Mucosa of descending colon (tissue), 3 donors: ENCODE measurements around the gene AKIP1. TPM values are rescaled to one million over a fixed set of nuclear protein-coding genes. Genes with fewer than 3 reads are reported as not detected.
"Not testable (repeated sequence)": the region's sequence is repeated elsewhere in the genome, so short reads cannot be mapped to it uniquely, and the experiment has no call there.

ENCODE experiments used
- ATAC-seq: fragments of 200-7000 bp; cut with Tn5 transposase; one replicate; pipeline ENCODE4 v1.9.1; 2020; ENCODE audit warnings: mild to moderate bottlenecking, moderate library complexity
- DNase-seq, 3 donors: peaks; one replicate each; pipeline ENCODE4 v3.0.0-alpha.2; 2020
- H3K36me3 ChIP-seq: fragments of 200-600 bp; one replicate; pipeline ENCODE4 v1.8.0; 2021; ENCODE audit warnings: low read depth, mild to moderate bottlenecking
- H3K4me1 ChIP-seq: fragments of 200-600 bp; one replicate; pipeline ENCODE4 v1.8.0; 2021; ENCODE audit warnings: low read depth, mild to moderate bottlenecking
- H3K4me3 ChIP-seq: fragments of 200-600 bp; one replicate; pipeline ENCODE4 v1.8.0; 2021; ENCODE audit warnings: mild to moderate bottlenecking
- H3K9me3 ChIP-seq: fragments of 200-600 bp; one replicate; pipeline ENCODE4 v1.8.0; 2021; ENCODE audit warnings: mild to moderate bottlenecking
- CTCF ChIP-seq: fragments of 200-600 bp; IDR thresholded peaks from one replicate; pipeline ENCODE4 v1.8.0; 2022; ENCODE audit warnings: antibody characterized with exemption, mild to moderate bottlenecking
- intact Hi-C, 2 donors: fragments of 100-400 bp; cut with DNase I in 1 of 2; cut with micrococcal nuclease in 1 of 2; formaldehyde crosslinking; loops; one replicate each; pipeline versions ENCODE4 v1.11.0 to v1.11.1; 2022; cut with DNase I, micrococcal nuclease
- total RNA-seq, 3 donors: library from RNA; stranded (reverse); fragmentation: NEBNext Ultra II Directional in 2 of 3; extraction: Animal tissue kit (Norgen Biotek cat#: 25700) in 2 of 3; gene quantifications; one replicate each; pipeline versions ENCODE4 v1.2.1 to v1.2.4, GENCODE V29; 2021 to 2023
- donor health status: DM: no; HTN: no; CAD: no; lungs with moderate emphysema.
- donor health status: DM: no; HTN: no; CAD: no.
- donor health status: DM: no; HTN: yes; CAD: no.

The AKIP1 gene
- total RNA-seq, 3 donors from 2014 or later, result 12.6 to 20.1 (median 17.0) TPM

- Histone ChIP-seq H3K4me3 (peak overlapping the region; percentile 74), H3K36me3 (no peaks in the 10 kb centered on the region), H3K4me1 (peaks cover 5% of the 10 kb centered on the region), H3K9me3 (no peaks in the 10 kb centered on the region)
- intact Hi-C loops, result no loop called here
- peak; percentile 81 to 89 (median 85) for DNase-seq
- no peak for TF ChIP-seq CTCF
- peak; percentile 92 for ATAC-seq
Observed at GRCh38 chr11:8870411-8871170, 40.4 kb upstream of the AKIP1 start.

- no peak for TF ChIP-seq CTCF
- Histone ChIP-seq H3K4me1 (peaks cover 5% of the 10 kb centered on the region), H3K9me3 (no peaks in the 10 kb centered on the region), H3K4me3 (peak overlapping the region; percentile 74), H3K36me3 (no peaks in the 10 kb centered on the region)
- DNase-seq (peak; percentile 47 to 62 (median 56)), ATAC-seq (peak; percentile 61)
- intact Hi-C loops, result no loop called here
Observed at GRCh38 chr11:8871171-8871775, 39.7 kb upstream of the AKIP1 start.

GRCh38 chr11:8871962-8872361 lies 39.0 kb upstream of the AKIP1 start:
- H3K4me1 ChIP-seq, result peaks cover 3% of the 10 kb centered on the region
- DNase-seq (no peak), ATAC-seq (no peak)
- no peak overlapping the region for H3K4me3 ChIP-seq
- H3K36me3 ChIP-seq, result no peaks in the 10 kb centered on the region
- no peak for TF ChIP-seq CTCF
- H3K9me3 ChIP-seq, result no peaks in the 10 kb centered on the region
- intact Hi-C loops, result no loop called here

GRCh38 chr11:8873741-8874405 lies 37.1 kb upstream of the AKIP1 start:
- intact Hi-C loops, result no loop called here
- DNase-seq (no peak), ATAC-seq (no peak)
- Histone ChIP-seq H3K9me3 (no peaks in the 10 kb centered on the region), H3K4me3 (no peak overlapping the region), H3K4me1 (no peaks in the 10 kb centered on the region), H3K36me3 (no peaks in the 10 kb centered on the region)
- TF ChIP-seq CTCF, result no peak

- TF ChIP-seq CTCF, result no peak
- intact Hi-C loops, result no loop called here
Observed at GRCh38 chr11:8878771-8879170, 32.2 kb upstream of the AKIP1 start.

GRCh38 chr11:8881585-8881984 lies 29.4 kb upstream of the AKIP1 start:
- H3K4me1 ChIP-seq, H3K36me3 ChIP-seq, intact Hi-C loops, H3K9me3 ChIP-seq, DNase-seq, H3K4me3 ChIP-seq, ATAC-seq: not testable (repeated sequence)

More at GRCh38 chr11:8878771-8879170, 32.2 kb upstream of the AKIP1 start:
- no peak for ATAC-seq
- no peaks in the 10 kb centered on the region for H3K36me3 ChIP-seq
- no peaks in the 10 kb centered on the region for H3K9me3 ChIP-seq
- H3K4me1 ChIP-seq, result no peaks in the 10 kb centered on the region
- H3K4me3 ChIP-seq, result no peak overlapping the region
- no peak for DNase-seq
